ENCODE results near the gene SOX30.

DNA sequence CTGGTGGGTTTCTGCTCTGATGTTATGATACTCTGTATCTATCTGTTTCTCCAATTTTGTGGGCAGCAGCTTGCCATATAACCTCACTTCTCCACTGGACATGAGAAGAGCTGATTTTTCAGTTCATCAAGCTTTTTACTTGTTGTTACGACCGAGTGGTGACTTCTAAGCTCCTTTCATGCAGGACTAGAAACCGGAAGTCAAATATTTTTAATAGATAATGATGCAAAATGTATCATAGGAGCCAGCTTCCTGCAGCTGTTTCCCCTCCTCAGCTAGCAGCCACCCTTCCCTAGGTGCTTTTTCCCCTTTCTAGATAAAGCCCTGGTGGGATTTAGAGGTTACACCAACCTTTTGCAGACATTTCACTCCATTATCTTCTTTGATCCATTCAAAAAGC is 59.6 kb downstream of the SOX30 start:
- TF ChIP-seq, protein P1, sequence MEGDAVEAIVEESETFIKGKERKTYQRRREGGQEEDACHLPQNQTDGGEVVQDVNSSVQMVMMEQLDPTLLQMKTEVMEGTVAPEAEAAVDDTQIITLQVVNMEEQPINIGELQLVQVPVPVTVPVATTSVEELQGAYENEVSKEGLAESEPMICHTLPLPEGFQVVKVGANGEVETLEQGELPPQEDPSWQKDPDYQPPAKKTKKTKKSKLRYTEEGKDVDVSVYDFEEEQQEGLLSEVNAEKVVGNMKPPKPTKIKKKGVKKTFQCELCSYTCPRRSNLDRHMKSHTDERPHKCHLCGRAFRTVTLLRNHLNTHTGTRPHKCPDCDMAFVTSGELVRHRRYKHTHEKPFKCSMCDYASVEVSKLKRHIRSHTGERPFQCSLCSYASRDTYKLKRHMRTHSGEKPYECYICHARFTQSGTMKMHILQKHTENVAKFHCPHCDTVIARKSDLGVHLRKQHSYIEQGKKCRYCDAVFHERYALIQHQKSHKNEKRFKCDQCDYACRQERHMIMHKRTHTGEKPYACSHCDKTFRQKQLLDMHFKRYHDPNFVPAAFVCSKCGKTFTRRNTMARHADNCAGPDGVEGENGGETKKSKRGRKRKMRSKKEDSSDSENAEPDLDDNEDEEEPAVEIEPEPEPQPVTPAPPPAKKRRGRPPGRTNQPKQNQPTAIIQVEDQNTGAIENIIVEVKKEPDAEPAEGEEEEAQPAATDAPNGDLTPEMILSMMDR (IDR thresholded peaks at IDR 0.05), result no peak
- no peak for TF ChIP-seq POLR2A (IDR thresholded peaks at IDR 0.05)

Measured in esophagus squamous epithelium (tissue), 4 donors.